NT2/D1 (cell line): ENCODE data around the gene CDKN2B-AS1.

Experiments used
- DNase-seq: peaks from one replicate; pipeline ENCODE4 v3.0.0-alpha.2; 2011; ENCODE audit warnings: low read depth, low spot score
- H3K27me3 ChIP-seq: 2 replicates; pipeline ENCODE4 v1.6.0; 2011; ENCODE audit warnings: mild to moderate bottlenecking; ENCODE audit not compliant: insufficient read length, insufficient read depth
- H3K36me3 ChIP-seq: 2 replicates; pipeline ENCODE4 v1.6.1; 2011; ENCODE audit warnings: mild to moderate bottlenecking, low read length, mixed read lengths; ENCODE audit not compliant: insufficient read depth, insufficient read length
- H3K4me1 ChIP-seq: 2 replicates; pipeline ENCODE4 v1.5.1; 2011; ENCODE audit not compliant: insufficient read depth, insufficient read length
- H3K4me3 ChIP-seq: 2 replicates; pipeline ENCODE4 v1.5.1; 2011; ENCODE audit warnings: low read depth; ENCODE audit not compliant: insufficient read length
- H3K9ac ChIP-seq: 2 replicates; pipeline ENCODE4 v1.6.0; 2011; ENCODE audit warnings: low read depth; ENCODE audit not compliant: insufficient read length
- H3K9me3 ChIP-seq: 2 replicates; pipeline ENCODE4 v1.5.1; 2011; ENCODE audit warnings: mild to moderate bottlenecking, low read length; ENCODE audit not compliant: insufficient read depth
- SUZ12 ChIP-seq: IDR thresholded peaks from 2 replicates; pipeline ENCODE4 v1.6.1; 2011; ENCODE audit not compliant: insufficient read length, insufficient read depth; ENCODE audit errors: extremely low read depth
- YY1 ChIP-seq: IDR thresholded peaks from 2 replicates; pipeline ENCODE4 v1.6.1; 2011; ENCODE audit not compliant: insufficient read length, insufficient read depth
- ZNF274 ChIP-seq: IDR thresholded peaks from 2 replicates; pipeline ENCODE4 v1.6.1; 2011; ENCODE audit warnings: mild to moderate bottlenecking, low read depth, low read length

Gene CDKN2B-AS1

DNA sequence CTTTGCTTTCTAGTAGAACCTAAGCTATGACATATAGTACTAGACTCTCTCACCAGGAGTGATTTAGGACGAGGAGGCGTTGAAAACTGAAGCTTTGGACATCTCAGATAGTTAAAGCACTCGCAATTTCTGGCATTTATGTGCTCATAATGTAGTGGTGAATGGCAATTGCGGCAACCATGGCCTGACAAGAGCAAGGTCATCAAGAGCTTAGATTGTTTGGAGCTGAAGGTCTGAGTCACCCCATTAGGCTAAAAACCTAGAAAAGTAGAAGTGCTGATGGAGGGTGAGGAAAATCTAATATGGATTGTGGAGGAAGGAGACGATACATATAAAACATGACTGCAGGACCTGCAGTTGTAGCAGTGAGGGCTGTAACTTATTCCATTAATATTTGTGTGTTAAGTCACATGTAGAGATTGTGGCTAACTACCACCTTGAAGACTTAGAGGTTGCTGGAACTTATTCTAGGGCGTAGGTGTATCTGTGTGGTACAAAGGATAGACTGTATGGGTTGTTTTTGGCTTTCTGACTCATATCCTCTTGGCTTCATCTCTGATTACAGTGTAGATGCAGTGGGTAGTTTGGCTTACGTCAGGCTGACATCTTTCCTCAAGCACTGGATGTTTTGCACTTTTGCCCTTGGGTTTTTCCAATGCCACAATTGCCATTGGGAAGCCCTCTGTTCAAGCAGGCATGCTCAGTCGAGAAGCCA, 153.4 kb downstream of the CDKN2B-AS1 start:
- Histone ChIP-seq H3K36me3 (no peaks in the 10 kb centered on the region), H3K27me3 (no peaks in the 10 kb centered on the region), H3K9me3 (no peaks in the 10 kb centered on the region), H3K9ac (no peak overlapping the region), H3K4me1 (no peaks in the 10 kb centered on the region), H3K4me3 (no peak overlapping the region)
- DNase-seq: no peak
- TF ChIP-seq YY1: no peak
- TF ChIP-seq ZNF274: no peak
- no peak for TF ChIP-seq SUZ12

DNA sequence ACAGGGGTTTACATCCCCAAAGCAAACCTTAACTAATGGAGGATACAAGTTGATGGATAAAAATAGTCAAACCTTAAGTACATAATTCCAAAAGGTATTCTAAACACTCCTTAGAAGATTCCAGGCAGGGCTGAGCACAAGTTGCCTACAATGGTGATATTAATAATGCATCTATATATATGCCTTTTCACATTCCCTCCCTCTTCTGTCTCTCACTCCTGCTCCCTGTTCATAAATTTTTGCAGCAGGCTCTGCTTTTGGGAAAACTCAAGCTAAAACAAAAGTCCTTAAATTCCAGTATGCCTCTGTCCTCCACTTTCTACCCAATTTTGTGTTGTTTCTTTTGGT, 153.9 kb downstream of the CDKN2B-AS1 start:
- TF ChIP-seq SUZ12: no peak
- TF ChIP-seq YY1: no peak
- TF ChIP-seq ZNF274: no peak
- Histone ChIP-seq H3K9ac (no peak overlapping the region), H3K36me3 (no peaks in the 10 kb centered on the region), H3K9me3 (no peaks in the 10 kb centered on the region), H3K4me1 (no peaks in the 10 kb centered on the region), H3K4me3 (no peak overlapping the region), H3K27me3 (no peaks in the 10 kb centered on the region)
- DNase-seq: no peak

DNA sequence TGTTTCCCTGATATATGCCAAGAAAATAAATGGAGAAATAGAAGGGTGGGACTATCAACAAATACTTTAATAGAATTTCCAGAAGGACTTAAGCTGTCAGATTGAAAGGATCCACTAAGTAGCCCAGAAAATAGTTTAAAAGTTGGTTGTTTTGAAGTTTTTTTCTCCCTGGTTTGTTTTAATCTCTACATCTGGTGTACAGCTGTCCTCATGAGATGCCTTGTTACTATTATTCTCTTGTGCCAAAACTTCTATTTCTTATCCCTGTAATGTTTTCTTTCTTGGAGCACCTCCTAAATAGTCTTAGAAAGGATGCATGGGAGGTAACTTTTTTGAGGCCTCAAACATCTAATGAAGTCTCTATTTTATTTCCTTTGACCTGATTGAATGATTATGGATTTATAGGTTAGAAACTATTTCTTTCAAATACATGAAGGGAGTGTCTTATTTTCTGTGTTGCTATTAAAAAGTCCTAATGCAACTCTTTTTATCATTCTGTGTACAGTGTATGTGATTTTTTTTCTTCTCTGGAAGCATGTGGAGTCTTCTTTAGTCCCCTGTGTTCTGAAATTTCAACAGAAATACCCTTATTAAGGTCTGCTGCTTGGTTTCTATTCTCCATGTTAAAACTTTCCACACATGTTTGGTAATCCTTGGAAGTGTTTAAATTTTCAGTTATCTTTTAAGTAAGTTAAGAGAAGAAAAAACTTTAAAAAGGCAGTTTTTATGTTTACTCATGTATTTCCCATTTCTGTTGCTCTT, 154.5 kb downstream of the CDKN2B-AS1 start:
- no peak for DNase-seq
- no peaks in the 10 kb centered on the region for H3K36me3 ChIP-seq
- H3K9ac ChIP-seq: no peak overlapping the region
- H3K4me1 ChIP-seq: no peaks in the 10 kb centered on the region
- H3K4me3 ChIP-seq: no peak overlapping the region
- no peaks in the 10 kb centered on the region for H3K27me3 ChIP-seq
- no peak for TF ChIP-seq YY1
- no peak for TF ChIP-seq ZNF274
- H3K9me3 ChIP-seq: no peaks in the 10 kb centered on the region

DNA sequence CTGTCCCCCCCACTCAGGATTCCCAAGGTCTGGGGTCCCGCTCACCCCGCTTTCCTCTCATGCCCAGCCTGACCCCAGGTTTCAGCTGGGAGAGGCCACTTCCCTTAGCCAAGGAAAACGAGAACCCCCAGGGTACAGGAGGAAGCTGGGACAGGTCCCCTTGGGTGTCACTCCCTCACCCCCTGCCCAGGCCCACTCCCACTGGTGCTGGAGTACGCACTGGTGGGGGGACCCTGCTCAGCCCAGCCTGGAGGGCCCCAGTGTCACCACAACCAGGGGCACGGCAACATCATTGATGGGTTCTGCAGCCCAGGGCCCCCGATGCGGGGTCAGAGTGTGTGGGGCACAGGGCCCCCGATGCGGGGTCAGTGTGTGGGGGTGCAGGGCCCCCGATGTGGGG, 159.5 kb downstream of the CDKN2B-AS1 start:
- DNase-seq: no peak
- Histone ChIP-seq H3K4me1 (no peaks in the 10 kb centered on the region), H3K9me3 (no peaks in the 10 kb centered on the region), H3K9ac (no peak overlapping the region), H3K4me3 (no peak overlapping the region), H3K36me3 (no peaks in the 10 kb centered on the region), H3K27me3 (no peaks in the 10 kb centered on the region)
- TF ChIP-seq YY1: no peak
- TF ChIP-seq SUZ12: no peak
- TF ChIP-seq ZNF274: no peak

DNA sequence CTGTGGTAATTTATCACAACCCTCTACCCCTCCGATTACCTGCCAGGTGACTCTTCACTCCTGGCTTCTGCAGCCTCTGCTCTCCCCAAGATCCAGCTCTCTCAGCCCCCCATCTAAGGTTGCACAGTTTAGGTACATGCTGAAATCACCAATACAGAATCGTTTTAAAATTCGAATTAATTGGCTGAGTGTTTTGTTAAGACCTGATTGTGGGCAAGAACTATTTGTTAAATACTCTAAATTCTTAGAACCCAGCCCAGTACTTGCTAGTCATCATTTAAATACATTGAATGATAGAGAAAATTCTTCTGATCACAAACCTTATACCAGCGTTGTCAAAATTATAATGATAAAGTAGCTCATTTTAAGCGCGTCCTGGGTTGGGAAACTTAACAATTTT, 162.0 kb downstream of the CDKN2B-AS1 start:
- no peaks in the 10 kb centered on the region for H3K4me1 ChIP-seq
- H3K9ac ChIP-seq: no peak overlapping the region
- no peak overlapping the region for H3K4me3 ChIP-seq
- no peaks in the 10 kb centered on the region for H3K36me3 ChIP-seq
- DNase-seq: no peak
- H3K9me3 ChIP-seq: no peaks in the 10 kb centered on the region
- H3K27me3 ChIP-seq: no peaks in the 10 kb centered on the region
- TF ChIP-seq YY1 (no peak), ZNF274 (no peak), SUZ12 (no peak)

DNA sequence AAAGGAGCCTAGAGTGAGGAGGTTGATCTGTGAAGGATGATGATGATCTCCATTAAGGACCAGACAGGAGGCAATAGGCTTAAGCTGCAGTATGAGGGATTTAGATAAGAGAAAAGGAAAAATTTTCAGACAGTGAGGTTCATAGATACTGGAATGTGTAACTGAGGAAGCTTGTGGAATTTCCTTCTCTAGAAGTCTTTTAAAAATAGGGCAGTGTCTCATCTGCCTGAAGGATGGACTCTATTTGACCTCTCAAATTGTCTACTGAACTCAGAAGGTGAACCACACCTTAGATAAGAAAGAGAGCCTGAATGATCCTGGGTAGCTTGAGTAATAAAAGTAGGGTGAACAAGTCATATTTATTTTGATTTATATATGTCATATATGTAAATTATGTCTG, 162.7 kb downstream of the CDKN2B-AS1 start:
- Histone ChIP-seq H3K9ac (no peak overlapping the region), H3K27me3 (no peaks in the 10 kb centered on the region), H3K4me1 (no peaks in the 10 kb centered on the region), H3K36me3 (no peaks in the 10 kb centered on the region), H3K9me3 (no peaks in the 10 kb centered on the region), H3K4me3 (no peak overlapping the region)
- no peak for DNase-seq
- TF ChIP-seq ZNF274 (no peak), YY1 (no peak), SUZ12 (no peak)

DNA sequence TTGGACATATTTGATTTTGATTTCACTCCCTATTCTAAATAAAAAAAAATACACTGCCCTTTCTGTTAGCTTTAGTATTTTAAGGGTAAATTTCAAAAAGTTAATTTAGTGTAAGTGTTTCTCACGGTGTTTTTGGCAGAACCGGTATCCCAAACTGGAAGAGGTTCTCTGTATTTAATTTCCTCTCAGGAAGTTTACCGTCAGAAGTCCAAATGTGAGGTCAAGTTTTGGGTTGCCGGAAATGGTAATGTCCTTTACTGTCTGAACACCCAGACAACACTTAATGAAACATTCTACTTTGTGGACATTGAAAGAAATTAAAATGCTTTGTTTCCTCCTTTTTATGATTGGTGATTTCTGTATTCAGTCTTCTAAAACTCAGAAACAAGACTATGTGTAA, 163.2 kb downstream of the CDKN2B-AS1 start:
- no peaks in the 10 kb centered on the region for H3K36me3 ChIP-seq
- H3K9me3 ChIP-seq: no peaks in the 10 kb centered on the region
- H3K9ac ChIP-seq: no peak overlapping the region
- H3K27me3 ChIP-seq: no peaks in the 10 kb centered on the region
- no peak for DNase-seq
- no peak overlapping the region for H3K4me3 ChIP-seq
- TF ChIP-seq ZNF274: no peak
- no peak for TF ChIP-seq SUZ12
- no peak for TF ChIP-seq YY1
- H3K4me1 ChIP-seq: no peaks in the 10 kb centered on the region
